HCT116 (cell line): Measurements from ENCODE around the gene CTNNA2. TPM values are rescaled to one million over a fixed set of nuclear protein-coding genes. Genes with fewer than 3 reads are reported as not detected.

Experiments used
- ATAC-seq: fragments of 200-7000 bp; cut with Tn5 transposase; 2 replicates; pipeline ENCODE4 v1.9.1; 2020; ENCODE audit warnings: mild to moderate bottlenecking, moderate library complexity
- BruUV-seq: library from RNA; stranded (reverse); fragments of 400-500 nt; replicated peaks from 2 replicates; lab custom pipeline; 2021; lab: Mats Ljungman, UMichigan
- CTCF ChIA-PET: fragments of 300-600 bp; sonication (Branson Sonifier 250); formaldehyde crosslinking; loops from one replicate; lab custom pipeline; 2021; ENCODE audit warnings: antibody characterized with exemption; lab: Charles Lee
- POLR2A ChIA-PET: fragments of 300-600, 350-600 bp; sonication (Branson Sonifier 250); formaldehyde crosslinking; loops from one replicate; lab custom pipeline; 2021; ENCODE audit warnings: antibody characterized with exemption; lab: Charles Lee
- RAD21 ChIA-PET, 2 experiments: fragments of 300-600 bp; sonication (Branson Sonifier 250); formaldehyde crosslinking; loops; one replicate each; lab custom pipeline; 2023; ENCODE audit warnings: low total read pairs in 2 of 2; ENCODE audit not compliant: uncharacterized antibody in 2 of 2, unreplicated experiment in 2 of 2, low non-redundant PET in 1 of 2; lab: Charles Lee
- DNase-seq: peaks from one replicate; pipeline ENCODE4 v3.0.0-alpha.2; 2010; ENCODE audit warnings: low read depth, low spot score
- H2AFZ ChIP-seq: fragments of 200-600 bp; shearing (Covaris generic), sonication (generic); 2 replicates; pipeline ENCODE4 v1.6.1; 2017; ENCODE audit warnings: low read depth, mixed run types, mixed read lengths, antibody characterized with exemption, low read length; ENCODE audit not compliant: poor library complexity, severe bottlenecking
- H3K27ac ChIP-seq: 2 replicates; pipeline ENCODE4 v1.5.1; 2012; ENCODE audit warnings: low read depth, low read length
- H3K27me3 ChIP-seq: fragments of 200-600 bp; sonication (generic); 2 replicates; pipeline ENCODE4 v1.6.1; 2016; ENCODE audit warnings: mixed run types, low read length, mixed read lengths; ENCODE audit not compliant: insufficient read depth
- H3K36me3 ChIP-seq, 2 experiments: fragments of 200-500 bp in 1 of 2; fragments of 200-600 bp in 1 of 2; sonication (Bioruptor generic) in 1 of 2; sonication (generic) in 1 of 2; 2 replicates each; pipeline versions ENCODE4 v1.5.1 to v1.6.1; 2014 to 2016; ENCODE audit warnings: low read length in 2 of 2, inconsistent platforms in 1 of 2, mixed read lengths in 1 of 2, mixed run types in 1 of 2; ENCODE audit not compliant: insufficient read depth in 2 of 2, control insufficient read depth in 1 of 2
- H3K4me1 ChIP-seq, 2 experiments: fragments of 200-600 bp in 1 of 2; sonication (generic) in 1 of 2; 2 replicates each; pipeline versions ENCODE4 v1.5.1 to v1.6.1; 2012 to 2017; ENCODE audit warnings: low read length in 2 of 2, inconsistent platforms in 1 of 2, mild to moderate bottlenecking in 1 of 2, mixed read lengths in 1 of 2, mixed run types in 1 of 2, moderate library complexity in 1 of 2; ENCODE audit not compliant: insufficient read depth in 2 of 2, control insufficient read depth in 1 of 2
- H3K4me2 ChIP-seq: fragments of 200-600 bp; sonication (generic); 2 replicates; pipeline ENCODE4 v1.6.1; 2017; ENCODE audit warnings: mixed run types, low read length, mixed read lengths
- H3K4me3 ChIP-seq, 2 experiments: fragments of 200-600 bp in 1 of 2; sonication (generic) in 1 of 2; replicated peaks in 1 of 2; 2 replicates each; pipeline ENCODE4 v1.5.1; 2011 to 2016; ENCODE audit warnings: low read length in 2 of 2, control low read depth in 1 of 2, low read depth in 1 of 2, mild to moderate bottlenecking in 1 of 2, mixed read lengths in 1 of 2, mixed run types in 1 of 2
- H3K79me2 ChIP-seq: fragments of 200-600 bp; sonication (generic); 2 replicates; pipeline ENCODE4 v1.6.1; 2017; ENCODE audit warnings: mild to moderate bottlenecking, mixed run types, low read length, moderate library complexity, mixed read lengths; ENCODE audit not compliant: insufficient read depth
- H3K9ac ChIP-seq: fragments of 200-600 bp; sonication (generic); 2 replicates; pipeline ENCODE4 v1.6.1; 2016; ENCODE audit warnings: low read length, mixed read lengths
- H3K9me2 ChIP-seq: fragments of 200-600 bp; sonication (generic), shearing (Covaris generic); 2 replicates; pipeline ENCODE4 v1.6.1; 2017; ENCODE audit warnings: mixed run types, mild to moderate bottlenecking, moderate library complexity; ENCODE audit not compliant: insufficient read depth
- H3K9me3 ChIP-seq, 2 experiments: fragments of 200-500 bp in 1 of 2; fragments of 200-600 bp in 1 of 2; sonication (Bioruptor generic) in 1 of 2; sonication (generic) in 1 of 2; 2 replicates each; pipeline ENCODE4 v1.6.1; 2014 to 2017; ENCODE audit warnings: low read length in 2 of 2, mixed read lengths in 2 of 2, inconsistent platforms in 1 of 2, low read depth in 1 of 2, mild to moderate bottlenecking in 1 of 2, mixed run types in 1 of 2, moderate library complexity in 1 of 2; ENCODE audit not compliant: control insufficient read depth in 1 of 2, insufficient read depth in 1 of 2
- H4K20me1 ChIP-seq: fragments of 200-600 bp; sonication (generic), shearing (Covaris generic); 2 replicates; pipeline ENCODE4 v1.6.1; 2017; ENCODE audit warnings: mixed run types, mild to moderate bottlenecking, moderate library complexity; ENCODE audit not compliant: insufficient read depth
- ATF3 ChIP-seq: IDR thresholded peaks from 2 replicates; pipeline ENCODE4 v1.6.1; 2012
- CEBPB ChIP-seq: IDR thresholded peaks from 2 replicates; pipeline ENCODE4 v1.6.1; 2012; ENCODE audit warnings: low read depth
- CTCF ChIP-seq, 3 experiments: fragments of 200-600 bp in 1 of 3; sonication (generic) in 1 of 3; IDR thresholded peaks in 2 of 3; conservative IDR thresholded peaks in 1 of 3; 2 replicates each; pipeline ENCODE4 v1.5.1; 2012 to 2017; ENCODE audit warnings: low read depth in 2 of 3, low read length in 2 of 3, antibody characterized with exemption in 1 of 3, borderline replicate concordance in 1 of 3, control low read depth in 1 of 3, mild to moderate bottlenecking in 1 of 3, mixed read lengths in 1 of 3, mixed run types in 1 of 3, moderate library complexity in 1 of 3; ENCODE audit not compliant: insufficient read depth in 1 of 3
- EZH2phosphoT487 ChIP-seq: fragments of 200-600 bp; IDR thresholded peaks from 2 replicates; pipeline ENCODE4 v1.6.1; 2018; ENCODE audit warnings: antibody characterized with exemption, borderline replicate concordance
- JUND ChIP-seq: IDR thresholded peaks from 2 replicates; pipeline ENCODE4 v1.6.1; 2012
- MAX ChIP-seq: IDR thresholded peaks from 2 replicates; pipeline ENCODE4 v1.6.1; 2012
- RAD21 ChIP-seq: IDR thresholded peaks from 2 replicates; pipeline ENCODE4 v1.6.1; 2012; ENCODE audit warnings: low read depth, mild to moderate bottlenecking
- REST ChIP-seq: IDR thresholded peaks from 2 replicates; pipeline ENCODE4 v1.6.1; 2012; ENCODE audit warnings: low read depth
- SIN3A ChIP-seq: IDR thresholded peaks from 2 replicates; pipeline ENCODE4 v1.6.1; 2012; ENCODE audit warnings: low read depth
- SP1 ChIP-seq: IDR thresholded peaks from 2 replicates; pipeline ENCODE4 v1.6.1; 2012; ENCODE audit warnings: low read depth
- SRF ChIP-seq: IDR thresholded peaks from 2 replicates; pipeline ENCODE4 v1.6.1; 2012; ENCODE audit warnings: low read depth
- TCF7L2 ChIP-seq: IDR thresholded peaks from 2 replicates; pipeline ENCODE4 v1.7.0; 2011; ENCODE audit warnings: borderline replicate concordance, inconsistent platforms; ENCODE audit not compliant: insufficient read depth, insufficient read length; ENCODE audit errors: extremely low read depth
- ZFX ChIP-seq: fragments of 450-650 bp; IDR thresholded peaks from 2 replicates; pipeline ENCODE4 v1.6.1; 2017
- intact Hi-C: fragments of 100-400 bp; cut with micrococcal nuclease; formaldehyde crosslinking; loops from 2 replicates; pipeline ENCODE4 v1.10.0; 2022
- total RNA-seq: library from RNA; stranded (reverse); gene quantifications from one replicate; pipeline ENCODE4 v1.2.1, GENCODE V29; 2021; ENCODE audit not compliant: unreplicated experiment

CTNNA2 gene
- total RNA-seq, 1 experiment from 2014 or later = not detected

- no peak for TF ChIP-seq REST
- TF ChIP-seq TCF7L2 = no peak
- TF ChIP-seq ZFX = no peak
- TF ChIP-seq JUND = no peak
- TF ChIP-seq EZH2phosphoT487 = no peak
These were observed 743.9 kb downstream of the CTNNA2 start (continued) for GRCh38 chr2:80256782-80257167.

GRCh38 chr2:80257450-80257849 lies 744.6 kb downstream of the CTNNA2 start:
- CTCF ChIA-PET = no interaction called here
- Histone ChIP-seq H3K9me3 (peaks cover 14 to 15% of the 10 kb centered on the region in 2 experiments; a peak in 2 of 4 replicates), H3K4me1 (no peaks in the 10 kb centered on the region), H3K36me3 (no peaks in the 10 kb centered on the region), H3K9me2 (no peaks in the 10 kb centered on the region), H3K4me2 (no peak overlapping the region), H3K27ac (no peak overlapping the region), H3K27me3 (no peaks in the 10 kb centered on the region), H3K4me3 (no peak overlapping the region), H4K20me1 (no peaks in the 10 kb centered on the region), H3K9ac (no peak overlapping the region), H3K79me2 (no peaks in the 10 kb centered on the region), H2AFZ (no peak overlapping the region)
- TF ChIP-seq RAD21 = no peak
- TF ChIP-seq SP1 = no peak
- TF ChIP-seq MAX = no peak
- no peak for TF ChIP-seq SRF
- no peak for TF ChIP-seq ZFX
- no peak for TF ChIP-seq ATF3
- TF ChIP-seq SIN3A = no peak
- no peak for TF ChIP-seq TCF7L2
- TF ChIP-seq CTCF (IDR thresholded peaks at IDR 0.05 in 2 of 3, conservative IDR thresholded peaks at IDR 0.05 in 1 of 3; ENCODE audit: borderline replicate concordance in 1 of 3, insufficient read depth in 1 of 3, low read depth in 2 of 3, low read length in 2 of 3) = no peak
- no peak for TF ChIP-seq CEBPB
- RAD21 ChIA-PET = no interaction called here
- DNase-seq (no peak), ATAC-seq (no peak)
- POLR2A ChIA-PET = no interaction called here
- BruUV-seq = no TSS peak
- intact Hi-C loops = no loop called here
